ENCODE measurements around the gene BCAS2.
"Not testable (repeated sequence)": the region's sequence is repeated elsewhere in the genome, so short reads cannot be mapped to it uniquely, and the experiment has no call there.

BCAS2 gene

GRCh38 chr1:114581335-114582287, at the start of gene BCAS2:
TSS of gene BCAS2 (minus strand) at chr1:114581615. CDS start at chr1:114581591, 24 bp downstream.
- peak; percentile 55 for DNase-seq

DNA sequence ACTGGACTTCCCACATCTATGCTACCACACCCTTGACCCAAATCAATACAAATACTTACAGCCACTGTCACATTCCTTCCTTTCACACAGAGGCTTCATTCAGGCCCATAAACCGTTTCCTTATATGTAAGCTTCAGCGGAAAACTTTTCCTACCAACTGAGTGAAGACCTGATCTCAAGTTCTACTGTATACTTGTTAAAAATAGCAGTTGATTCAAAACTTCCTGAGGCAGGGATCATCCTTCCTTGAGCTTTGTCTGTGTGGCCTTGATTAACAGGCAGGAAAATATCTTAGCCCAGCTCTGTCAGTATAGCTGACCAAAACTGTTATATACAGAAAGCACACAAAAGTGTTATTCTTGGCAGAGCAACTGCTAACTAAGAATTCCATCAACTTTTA, 45.7 kb upstream of the BCAS2 start:
- DNase-seq, result no peak

- no peak for DNase-seq
These were observed 41.9 kb upstream of the BCAS2 start for GRCh38 chr1:114623364-114623763.

GRCh38 chr1:114620419-114620818, 39.0 kb upstream of the BCAS2 start:
- DNase-seq, result no peak

DNA sequence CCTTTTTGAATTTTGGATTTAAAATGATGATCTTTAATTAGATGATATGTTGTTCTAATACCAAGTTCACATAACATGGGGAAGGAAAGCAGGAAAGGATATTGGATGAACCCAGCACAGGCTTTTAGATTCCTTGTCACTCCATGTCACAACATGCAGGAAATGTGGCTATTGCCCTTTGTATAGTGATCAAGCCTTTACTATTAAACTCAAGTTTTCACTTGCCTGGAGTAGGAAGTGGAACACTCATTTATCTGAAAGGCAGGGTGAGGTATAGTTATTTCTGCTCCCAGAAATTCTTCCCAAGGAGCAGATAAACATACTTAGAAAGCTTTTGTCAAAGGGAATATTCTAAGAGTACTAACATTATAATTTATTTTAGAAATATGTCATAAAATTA, 37.2 kb upstream of the BCAS2 start:
- no peak for DNase-seq

DNA sequence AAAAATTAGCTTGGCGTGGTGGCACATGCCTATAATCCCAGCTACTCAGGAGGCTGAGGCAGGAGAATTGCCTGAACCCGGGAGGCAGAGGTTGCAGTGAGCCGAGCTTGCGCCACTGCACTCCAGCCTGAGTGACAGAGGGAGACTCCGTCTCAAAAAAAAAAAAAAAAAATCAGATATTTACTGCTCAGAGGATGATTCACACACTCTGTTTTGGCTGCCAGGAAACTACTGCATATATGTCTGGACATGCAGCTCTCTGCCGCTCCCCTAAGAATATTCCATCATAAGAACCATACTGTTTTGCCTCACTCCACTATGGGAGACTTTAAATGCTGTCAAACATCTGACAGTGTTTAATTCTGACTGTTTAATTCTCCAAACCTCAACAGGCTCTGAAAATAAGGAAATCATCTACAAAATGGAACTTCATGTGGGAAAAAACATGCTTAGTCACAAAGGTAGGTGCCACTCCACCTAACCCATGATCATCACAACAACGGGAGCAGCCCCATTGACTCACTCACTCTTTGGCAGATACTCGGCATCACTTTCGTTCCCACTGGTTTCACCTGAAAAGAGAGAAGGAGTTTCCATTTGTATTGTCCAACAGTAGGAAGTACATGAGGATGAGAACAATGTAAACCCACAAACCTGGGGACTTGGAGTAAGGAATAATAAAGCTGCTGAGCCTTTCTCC, 29.3 kb upstream of the BCAS2 start:
- DNase-seq, result no peak

DNA sequence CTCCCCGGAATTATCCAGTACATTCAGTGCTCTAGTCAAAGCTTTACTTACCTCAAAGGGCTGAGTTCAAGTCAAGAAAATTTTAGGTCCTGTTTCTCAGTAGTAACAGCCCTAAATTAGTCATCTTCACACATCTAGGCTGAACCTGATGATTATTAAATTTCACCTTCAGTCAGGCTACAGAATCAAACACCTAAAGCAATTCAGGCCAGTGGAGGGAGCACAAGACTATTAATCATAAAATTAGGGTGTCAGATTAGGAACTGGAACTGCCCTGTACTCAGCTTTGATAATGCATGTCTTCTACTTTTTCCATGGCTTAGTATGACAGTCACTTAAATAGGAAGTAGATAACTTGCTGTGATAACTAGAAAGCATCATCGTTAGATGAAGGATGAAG, 28.4 kb upstream of the BCAS2 start:
- no peak for DNase-seq

DNA sequence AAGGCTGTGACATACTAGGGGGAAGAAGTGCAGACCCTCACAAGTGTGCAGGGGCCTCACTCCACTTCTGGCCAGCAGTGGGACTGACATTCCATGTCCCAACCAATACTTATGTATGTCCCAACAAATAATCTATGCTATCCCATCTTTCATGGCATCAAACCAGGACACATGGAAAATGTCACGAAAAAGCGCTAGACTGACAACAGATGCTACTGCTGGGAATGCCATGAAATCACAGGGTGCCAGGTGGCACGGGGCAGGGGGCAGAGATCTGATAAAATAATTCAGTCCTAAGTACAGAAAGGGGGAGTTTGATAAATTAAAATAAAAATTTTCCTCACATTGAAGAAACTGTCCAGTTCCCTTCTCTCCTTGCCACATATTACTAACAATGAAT, 27.6 kb upstream of the BCAS2 start:
- no peak for DNase-seq

GRCh38 chr1:114607223-114607622, 25.8 kb upstream of the BCAS2 start:
- DNase-seq, result no peak

- no peak for DNase-seq
These were observed 16.5 kb upstream of the BCAS2 start for GRCh38 chr1:114597949-114598348.

GRCh38 chr1:114595602-114596001, 14.2 kb upstream of the BCAS2 start:
- no peak for DNase-seq

GRCh38 chr1:114594046-114594445, 12.6 kb upstream of the BCAS2 start:
- DNase-seq, result no peak

GRCh38 chr1:114589122-114589521, 7.7 kb upstream of the BCAS2 start:
- no peak for DNase-seq

DNA sequence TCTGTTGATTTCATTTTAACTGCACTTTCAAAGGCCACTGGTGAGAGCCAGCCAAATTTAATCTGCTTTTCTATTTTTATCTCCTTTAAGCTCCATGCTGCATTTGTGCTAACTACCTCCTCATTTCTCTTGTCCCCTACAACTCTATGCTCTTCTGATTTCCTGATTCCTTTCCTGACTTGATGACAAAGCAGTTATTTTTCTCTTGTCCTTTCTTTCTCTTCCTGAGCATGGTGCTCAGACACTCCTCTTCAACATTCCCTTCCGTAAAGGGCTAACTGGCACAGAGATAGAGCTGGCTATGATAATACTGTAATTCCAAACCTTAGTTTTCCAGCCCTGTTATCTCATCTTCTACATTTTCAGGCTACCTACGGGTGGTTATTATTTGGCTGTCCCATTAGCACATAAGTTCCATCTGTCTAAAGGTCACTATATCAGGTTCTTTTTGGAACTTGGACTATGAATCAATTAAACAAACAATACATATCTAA, 6.8 kb upstream of the BCAS2 start:
- no peak for DNase-seq

- DNase-seq, result no peak
These were observed 6.0 kb upstream of the BCAS2 start for GRCh38 chr1:114587203-114587991.

DNA sequence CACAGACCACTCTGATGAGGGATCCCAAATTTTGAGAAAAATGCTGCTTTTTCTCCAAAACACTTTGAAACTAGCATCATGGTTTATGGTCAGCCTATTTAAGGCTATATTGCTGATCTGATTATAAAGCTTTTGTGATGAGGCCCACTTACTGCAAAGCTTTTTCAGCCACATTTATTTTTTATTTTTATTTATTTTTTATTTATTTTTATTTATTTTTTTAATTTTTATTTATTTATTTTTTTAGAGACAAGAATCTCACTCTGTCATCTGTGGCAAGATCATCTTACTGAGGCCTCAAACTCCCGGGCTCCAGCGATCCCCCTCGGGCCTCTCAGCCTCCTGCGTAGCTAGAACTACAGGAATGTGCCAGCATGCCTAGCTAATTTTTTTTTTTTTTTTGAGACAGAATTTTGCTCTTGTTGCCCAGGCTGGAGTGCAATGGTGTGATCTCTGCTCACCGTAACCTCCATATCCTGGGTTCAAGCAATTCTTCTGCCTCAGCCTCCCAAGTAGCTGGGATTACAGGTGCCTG, 5.2 kb upstream of the BCAS2 start:
- DNase-seq, result no peak

DNA sequence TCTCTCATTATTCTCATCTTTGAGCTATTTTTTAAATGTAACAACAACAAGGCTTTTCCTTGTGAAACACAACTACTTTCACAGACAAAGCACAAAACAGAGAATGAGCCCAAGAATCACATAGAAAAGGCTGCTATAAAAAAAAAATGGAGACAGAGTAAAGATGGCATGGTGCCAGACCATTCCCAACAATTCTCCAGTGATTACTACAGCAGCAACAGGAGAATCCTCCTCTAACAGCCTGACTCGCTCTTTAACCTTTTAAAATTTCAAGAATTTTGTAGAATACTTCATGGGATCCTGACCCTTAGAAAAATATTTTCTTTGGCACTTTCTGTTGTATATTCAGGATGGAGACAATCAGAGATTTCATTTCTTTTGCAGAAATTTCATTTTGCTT, 3.8 kb upstream of the BCAS2 start:
- DNase-seq, result no peak

GRCh38 chr1:114574365-114574764, 7.0 kb downstream of the BCAS2 start:
- DNase-seq, result no peak

- no peak for DNase-seq
These were observed 17.3 kb downstream of the BCAS2 start for GRCh38 chr1:114564141-114564540.

- not testable (repeated sequence) for DNase-seq
These were observed 18.4 kb downstream of the BCAS2 start for GRCh38 chr1:114562978-114563510.

- no peak for DNase-seq
These were observed 20.1 kb downstream of the BCAS2 start for GRCh38 chr1:114561333-114561732.

DNA sequence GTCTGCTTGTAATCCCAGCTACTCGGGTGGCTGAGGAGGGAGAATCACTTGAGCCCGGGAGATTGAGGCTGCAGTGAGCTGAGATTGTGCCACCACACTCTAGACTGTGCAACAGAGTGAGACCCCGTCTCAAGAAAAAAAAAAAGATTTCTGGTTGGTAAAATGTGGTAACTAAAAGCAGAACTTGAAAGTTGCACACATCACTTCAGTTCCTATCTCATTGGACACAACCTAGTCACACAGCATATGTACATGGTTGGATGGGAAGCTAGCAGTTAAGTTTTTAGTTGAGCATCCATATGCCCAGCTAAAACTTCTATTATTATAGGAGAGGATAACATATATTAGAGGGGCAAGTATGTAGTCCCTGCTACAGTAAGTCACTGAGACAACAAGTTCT, 22.1 kb downstream of the BCAS2 start:
- no peak for DNase-seq

DNA sequence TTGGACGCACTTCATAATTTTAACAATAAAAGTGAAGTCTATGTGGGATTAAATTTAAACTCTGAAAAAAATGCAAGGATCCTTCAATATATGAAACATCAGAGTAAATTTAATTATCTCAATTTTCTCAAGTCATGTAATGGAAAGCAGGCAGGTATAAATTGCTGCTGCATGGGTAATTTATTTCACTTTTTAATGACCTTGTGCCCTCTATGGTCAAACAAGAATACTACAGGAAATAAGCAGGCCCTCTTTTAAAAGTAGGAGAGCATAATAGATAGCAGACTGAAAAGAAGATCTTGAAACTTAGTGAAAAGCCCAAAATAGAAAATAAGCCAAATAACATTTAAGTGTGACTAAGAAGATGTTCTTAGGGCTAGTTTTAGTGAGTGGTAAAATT, 22.9 kb downstream of the BCAS2 start:
- no peak for DNase-seq

Measured in GOT3 (cell line).